AG04450 (cell line): ENCODE results near the gene POLR3K. TPM values are rescaled to one million over a fixed set of nuclear protein-coding genes. Genes with fewer than 3 reads are reported as not detected.
"Not testable (repeated sequence)": the region's sequence is repeated elsewhere in the genome, so short reads cannot be mapped to it uniquely, and the experiment has no call there.

Source experiments
- CTCF ChIA-PET: fragments of 300-600, 350-600 bp; formaldehyde crosslinking; extraction: SDS; loops from one replicate; lab custom pipeline; 2022; ENCODE audit warnings: antibody characterized with exemption, inconsistent platforms; lab: Charles Lee
- POLR2A ChIA-PET: fragments of 350-600 bp; formaldehyde crosslinking; extraction: SDS; loops from one replicate; lab custom pipeline; 2021; ENCODE audit warnings: antibody characterized with exemption, inconsistent platforms; lab: Yijun Ruan, JAX
- DNase-seq: peaks from one replicate; pipeline ENCODE4 v3.0.0-alpha.2; 2011; ENCODE audit warnings: low read depth, low spot score
- H3K27ac ChIP-seq: one replicate; pipeline ENCODE4 v1.5.1; 2012; ENCODE audit warnings: low read depth, low read length, control low read depth
- H3K27me3 ChIP-seq: one replicate; pipeline ENCODE4 v1.6.0; 2012; ENCODE audit warnings: low read length; ENCODE audit not compliant: control insufficient read depth, insufficient read depth
- H3K4me3 ChIP-seq: 2 replicates; pipeline ENCODE4 v1.5.1; 2011; ENCODE audit warnings: mild to moderate bottlenecking, low read depth, low read length, control low read depth
- H3K9me3 ChIP-seq: 2 replicates; pipeline ENCODE4 v1.5.1; 2012; ENCODE audit warnings: low read length; ENCODE audit not compliant: control insufficient read depth, insufficient read depth
- polyA plus RNA-seq: library from polyadenylated mRNA; depleted of rRNA; stranded (reverse); fragments of >200 nt; gene quantifications from 2 replicates; pipeline ENCODE4 v1.2.3, GENCODE V29; 2011; rRNA removed
- small RNA-seq: library from RNA; depleted of rRNA; stranded (forward); fragments of <200 nt; gene quantifications from one replicate; pipeline ENCODE3, GENCODE V24; 2012; ENCODE audit warnings: low read depth; ENCODE audit not compliant: insufficient read length
- TF ChIP-seq, protein P1 (sequence below): IDR thresholded peaks from 2 replicates; pipeline ENCODE4 v1.5.1; 2011; ENCODE audit warnings: low read depth, low read length, control low read depth, inconsistent platforms

The POLR3K gene
- polyA plus RNA-seq, 1 experiment = 13.7 TPM

DNA sequence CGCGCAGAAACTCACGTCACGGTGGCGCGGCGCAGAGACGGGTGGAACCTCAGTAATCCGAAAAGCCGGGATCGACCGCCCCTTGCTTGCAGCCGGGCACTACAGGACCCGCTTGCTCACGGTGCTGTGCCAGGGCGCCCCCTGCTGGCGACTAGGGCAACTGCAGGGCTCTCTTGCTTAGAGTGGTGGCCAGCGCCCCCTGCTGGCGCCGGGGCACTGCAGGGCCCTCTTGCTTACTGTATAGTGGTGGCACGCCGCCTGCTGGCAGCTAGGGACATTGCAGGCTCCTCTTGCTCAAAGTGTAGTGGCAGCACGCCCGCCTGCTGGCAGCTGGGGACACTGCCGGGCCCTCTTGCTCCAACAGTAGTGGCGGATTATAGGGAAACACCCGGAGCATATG is 42.6 kb downstream of the POLR3K start:
- POLR2A ChIA-PET, CTCF ChIA-PET: not testable (repeated sequence)
- TF ChIP-seq, protein P1, sequence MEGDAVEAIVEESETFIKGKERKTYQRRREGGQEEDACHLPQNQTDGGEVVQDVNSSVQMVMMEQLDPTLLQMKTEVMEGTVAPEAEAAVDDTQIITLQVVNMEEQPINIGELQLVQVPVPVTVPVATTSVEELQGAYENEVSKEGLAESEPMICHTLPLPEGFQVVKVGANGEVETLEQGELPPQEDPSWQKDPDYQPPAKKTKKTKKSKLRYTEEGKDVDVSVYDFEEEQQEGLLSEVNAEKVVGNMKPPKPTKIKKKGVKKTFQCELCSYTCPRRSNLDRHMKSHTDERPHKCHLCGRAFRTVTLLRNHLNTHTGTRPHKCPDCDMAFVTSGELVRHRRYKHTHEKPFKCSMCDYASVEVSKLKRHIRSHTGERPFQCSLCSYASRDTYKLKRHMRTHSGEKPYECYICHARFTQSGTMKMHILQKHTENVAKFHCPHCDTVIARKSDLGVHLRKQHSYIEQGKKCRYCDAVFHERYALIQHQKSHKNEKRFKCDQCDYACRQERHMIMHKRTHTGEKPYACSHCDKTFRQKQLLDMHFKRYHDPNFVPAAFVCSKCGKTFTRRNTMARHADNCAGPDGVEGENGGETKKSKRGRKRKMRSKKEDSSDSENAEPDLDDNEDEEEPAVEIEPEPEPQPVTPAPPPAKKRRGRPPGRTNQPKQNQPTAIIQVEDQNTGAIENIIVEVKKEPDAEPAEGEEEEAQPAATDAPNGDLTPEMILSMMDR = peak; percentile 43

DNA sequence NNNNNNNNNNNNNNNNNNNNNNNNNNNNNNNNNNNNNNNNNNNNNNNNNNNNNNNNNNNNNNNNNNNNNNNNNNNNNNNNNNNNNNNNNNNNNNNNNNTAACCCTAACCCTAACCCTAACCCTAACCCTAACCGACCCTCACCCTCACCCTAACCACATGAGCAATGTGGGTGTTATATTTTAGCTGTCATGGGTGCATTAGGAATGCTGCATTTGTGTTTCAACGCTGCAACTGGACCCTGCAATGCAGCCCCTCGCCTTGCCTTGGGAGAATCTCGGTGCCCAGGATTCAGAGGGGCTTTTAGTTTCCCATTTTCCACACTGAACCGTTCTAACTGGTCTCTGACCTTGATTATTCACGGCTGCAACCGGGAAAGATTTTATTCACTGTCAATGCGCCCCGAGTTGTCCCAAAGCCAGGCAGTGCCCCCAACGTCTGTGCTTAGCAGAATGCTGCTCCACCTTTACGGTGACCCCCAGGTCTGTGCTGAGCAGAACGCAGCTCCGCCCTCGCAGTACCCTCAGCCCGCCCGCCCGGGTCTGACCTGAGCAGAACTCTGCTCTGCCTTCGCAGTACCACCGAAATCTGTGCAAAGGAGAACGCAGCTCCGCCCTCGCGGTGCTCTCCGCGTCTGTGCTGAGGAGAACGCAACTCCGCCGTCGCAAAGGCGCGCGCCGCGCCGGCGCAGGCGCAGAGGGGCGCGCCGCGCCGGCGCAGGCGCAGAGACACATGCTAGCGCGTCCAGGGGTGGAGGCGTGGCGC is 43.3 kb downstream of the POLR3K start:
- CTCF ChIA-PET = no interaction called here
- Histone ChIP-seq H3K27me3 (no peaks in the 10 kb centered on the region), H3K27ac (no peak overlapping the region), H3K4me3 (peak overlapping the region; percentile 48), H3K9me3 (no peaks in the 10 kb centered on the region)
- POLR2A ChIA-PET = no interaction called here
- DNase-seq = no peak
- TF ChIP-seq, protein P1 = no peak

More for the DNA sequence above, 42.6 kb downstream of the POLR3K start:
- not testable (repeated sequence) for H3K27me3 ChIP-seq, H3K9me3 ChIP-seq, DNase-seq, H3K27ac ChIP-seq, H3K4me3 ChIP-seq

Small RNA genes lying within 50 kb of the gene (small RNA-seq; reads per million reads assigned to genes)
- gene MIR6859-4 (not detected), gene Z69720.2 (not detected)

Other genes with a start within 250 kb of the POLR3K start
- 38.8 and 42.3 TPM in 2 replicates for gene SNRNP25, start 220 bp upstream of the POLR3K start, polyA plus RNA-seq
- 50.2 and 61.7 TPM in 2 replicates for gene RHBDF1, start 19.0 kb upstream of the POLR3K start, polyA plus RNA-seq
- 47.3 and 78.3 TPM in 2 replicates for gene MPG, start 24.6 kb upstream of the POLR3K start, polyA plus RNA-seq
- gene NPRL3, start 85.1 kb upstream of the POLR3K start, polyA plus RNA-seq = 11.0 and 14.9 TPM in 2 replicates
- gene HBZ, start 99.0 kb upstream of the POLR3K start, polyA plus RNA-seq = not detected in 2 replicates
- not detected in 2 replicates for gene HBM, start 112.4 kb upstream of the POLR3K start, polyA plus RNA-seq
- gene HBA2, start 119.3 kb upstream of the POLR3K start, polyA plus RNA-seq = not detected in 2 replicates
- not detected in 2 replicates for gene HBA1, start 123.1 kb upstream of the POLR3K start, polyA plus RNA-seq
- not detected in 2 replicates for gene HBQ1, start 126.9 kb upstream of the POLR3K start, polyA plus RNA-seq
- gene LUC7L, start 175.8 kb upstream of the POLR3K start, polyA plus RNA-seq = 37.6 and 47.2 TPM in 2 replicates
- gene FAM234A, start 181.2 kb upstream of the POLR3K start, polyA plus RNA-seq = 42.3 and 42.7 TPM in 2 replicates
- 0.30 and 0.33 TPM in 2 replicates for gene RGS11, start 222.3 kb upstream of the POLR3K start, polyA plus RNA-seq
- not detected in 2 replicates for gene ARHGDIG, start 227.0 kb upstream of the POLR3K start, polyA plus RNA-seq
- gene PDIA2, start 229.6 kb upstream of the POLR3K start, polyA plus RNA-seq = 0.42 and 0.45 TPM in 2 replicates